HepG2 (cell line): Measurements from ENCODE around the gene PLOD3. TPM values are rescaled to one million over a fixed set of nuclear protein-coding genes. Genes with fewer than 3 reads are reported as not detected.

ENCODE experiments used
- E2F1 ChIP-seq: sonication (generic); formaldehyde crosslinking; IDR thresholded peaks from 2 replicates; pipeline ENCODE4 v1.5.0; 2020; ENCODE audit warnings: missing genetic modification reagents
- RFXAP ChIP-seq: sonication (generic); formaldehyde crosslinking; IDR thresholded peaks from 2 replicates; pipeline ENCODE4 v1.4.0; 2020; ENCODE audit warnings: missing genetic modification reagents, borderline replicate concordance
- SRSF9 ChIP-seq: fragments of 200-400 bp; formaldehyde crosslinking; IDR thresholded peaks from 2 replicates; pipeline ENCODE4 v1.6.1; 2018; ENCODE audit warnings: borderline replicate concordance, mild to moderate bottlenecking, low read depth, low read length; ENCODE audit not compliant: insufficient read depth, poor library complexity, severe bottlenecking
- ZBED4 ChIP-seq: sonication (generic); formaldehyde crosslinking; IDR thresholded peaks from 2 replicates; pipeline ENCODE4 v1.4.0; 2020; ENCODE audit warnings: missing genetic modification reagents, borderline replicate concordance
- ZBTB21 ChIP-seq: sonication (generic); formaldehyde crosslinking; IDR thresholded peaks from 2 replicates; pipeline ENCODE4 v1.4.0; 2020; ENCODE audit warnings: missing genetic modification reagents
- ZFP37 ChIP-seq: sonication (generic); formaldehyde crosslinking; IDR thresholded peaks from 2 replicates; pipeline ENCODE4 v1.4.0; 2020; ENCODE audit warnings: missing genetic modification reagents, borderline replicate concordance
- ZKSCAN5 ChIP-seq: sonication (generic); formaldehyde crosslinking; IDR thresholded peaks from 2 replicates; pipeline ENCODE4 v1.5.1; 2020; ENCODE audit warnings: mild to moderate bottlenecking, missing genetic modification reagents
- ZNF770 ChIP-seq: sonication (generic); formaldehyde crosslinking; IDR thresholded peaks from 2 replicates; pipeline ENCODE4 v1.5.0; 2020; ENCODE audit warnings: mild to moderate bottlenecking, missing genetic modification reagents
- ZZZ3 ChIP-seq: sonication (generic); formaldehyde crosslinking; IDR thresholded peaks from 2 replicates; pipeline ENCODE4 v1.4.0; 2020; ENCODE audit warnings: missing genetic modification reagents, mild to moderate bottlenecking, borderline replicate concordance
- polyA plus RNA-seq, 8 experiments: library from polyadenylated mRNA; depleted of rRNA in 3 of 8; stranded (reverse) in 7 of 8; unstranded in 1 of 8; fragments of >200 nt; fragmentation: Illumina TruSeq in 4 of 8; extraction: Trizol in 4 of 8; gene quantifications; 2 replicates each; pipeline versions ENCODE4 v1.2.1 to v1.2.3, GENCODE V29; 2011 to 2016; ENCODE audit warnings: low read depth in 4 of 8, missing spikeins in 1 of 8, mixed read lengths in 1 of 8; ENCODE audit not compliant: insufficient read depth in 1 of 8
- total RNA-seq, 5 experiments: library from RNA; depleted of rRNA; stranded (reverse); fragments of >200 nt; fragmentation: Illumina TruSeq; extraction: Trizol; gene quantifications; 2 replicates each; pipeline ENCODE4 v1.2.3, GENCODE V29; 2016; ENCODE audit warnings: low read depth in 1 of 5
- TF ChIP-seq, protein P1 (sequence below): sonication (generic); formaldehyde crosslinking; IDR thresholded peaks from 2 replicates; pipeline ENCODE4 v1.4.0; 2020; ENCODE audit warnings: mild to moderate bottlenecking, missing genetic modification reagents, borderline replicate concordance

PLOD3 gene
- total and polyA plus RNA-seq, 2 of the 13 experiments (the other 11 are each of a cell fraction or from before 2014, with no cell fraction given): 65.8 to 67.4 TPM

- TF ChIP-seq SRSF9 (no peak), ZKSCAN5 (CRISPR knock-in tag) (no peak), ZZZ3 (no peak), ZBTB21 (CRISPR knock-in tag) (no peak), ZBED4 (CRISPR knock-in tag) (no peak), RFXAP (CRISPR knock-in tag) (no peak), ZFP37 (no peak), E2F1 (CRISPR knock-in tag) (no peak), ZNF770 (CRISPR knock-in tag) (no peak)
- TF ChIP-seq, protein P1, sequence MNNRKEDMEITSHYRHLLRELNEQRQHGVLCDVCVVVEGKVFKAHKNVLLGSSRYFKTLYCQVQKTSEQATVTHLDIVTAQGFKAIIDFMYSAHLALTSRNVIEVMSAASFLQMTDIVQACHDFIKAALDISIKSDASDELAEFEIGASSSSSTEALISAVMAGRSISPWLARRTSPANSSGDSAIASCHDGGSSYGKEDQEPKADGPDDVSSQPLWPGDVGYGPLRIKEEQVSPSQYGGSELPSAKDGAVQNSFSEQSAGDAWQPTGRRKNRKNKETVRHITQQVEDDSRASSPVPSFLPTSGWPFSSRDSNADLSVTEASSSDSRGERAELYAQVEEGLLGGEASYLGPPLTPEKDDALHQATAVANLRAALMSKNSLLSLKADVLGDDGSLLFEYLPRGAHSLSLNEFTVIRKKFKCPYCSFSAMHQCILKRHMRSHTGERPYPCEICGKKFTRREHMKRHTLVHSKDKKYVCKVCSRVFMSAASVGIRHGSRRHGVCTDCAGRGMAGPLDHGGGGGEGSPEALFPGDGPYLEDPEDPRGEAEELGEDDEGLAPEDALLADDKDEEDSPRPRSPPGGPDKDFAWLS: no peak
Measured at GRCh38 chr7:101167645-101168411, 49.6 kb downstream of the PLOD3 start (continued).
